ENCODE measurements around the gene HBZ.
"Not testable (repeated sequence)": the region's sequence is repeated elsewhere in the genome, so short reads cannot be mapped to it uniquely, and the experiment has no call there.

The HBZ gene

GRCh38 chr16:180101-180675 is 27.7 kb downstream of the HBZ start, which contains the start of gene HBQ1:
Gene HBQ1 (plus strand): TSS chr16:180459. CDS start chr16:180487, 28 bp downstream.
- DNase-seq, result no peak

DNA sequence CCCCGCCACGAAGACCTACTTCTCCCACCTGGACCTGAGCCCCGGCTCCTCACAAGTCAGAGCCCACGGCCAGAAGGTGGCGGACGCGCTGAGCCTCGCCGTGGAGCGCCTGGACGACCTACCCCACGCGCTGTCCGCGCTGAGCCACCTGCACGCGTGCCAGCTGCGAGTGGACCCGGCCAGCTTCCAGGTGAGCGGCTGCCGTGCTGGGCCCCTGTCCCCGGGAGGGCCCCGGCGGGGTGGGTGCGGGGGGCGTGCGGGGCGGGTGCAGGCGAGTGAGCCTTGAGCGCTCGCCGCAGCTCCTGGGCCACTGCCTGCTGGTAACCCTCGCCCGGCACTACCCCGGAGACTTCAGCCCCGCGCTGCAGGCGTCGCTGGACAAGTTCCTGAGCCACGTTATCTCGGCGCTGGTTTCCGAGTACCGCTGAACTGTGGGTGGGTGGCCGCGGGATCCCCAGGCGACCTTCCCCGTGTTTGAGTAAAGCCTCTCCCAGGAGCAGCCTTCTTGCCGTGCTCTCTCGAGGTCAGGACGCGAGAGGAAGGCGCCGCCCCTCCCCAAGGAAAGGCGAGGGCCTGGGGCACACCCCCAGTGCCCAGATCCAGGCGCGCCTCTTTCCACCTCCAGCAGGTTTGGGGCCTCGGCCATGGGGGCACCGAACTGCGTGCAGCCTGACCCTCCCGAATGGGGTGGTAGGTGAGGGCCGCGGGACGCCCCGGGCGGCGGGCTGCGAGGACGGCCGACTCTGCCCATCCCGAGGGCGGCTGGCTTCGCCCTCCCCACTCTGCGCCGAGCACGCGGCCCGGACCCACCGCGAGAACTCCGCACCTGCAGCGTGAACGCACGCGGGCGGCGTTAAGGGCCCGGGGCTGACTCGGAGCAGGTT is 28.5 kb downstream of the HBZ start:
- peak; percentile 80 for DNase-seq

- no peak for DNase-seq
Observed at GRCh38 chr16:181565-182021, 29.1 kb downstream of the HBZ start.

DNA sequence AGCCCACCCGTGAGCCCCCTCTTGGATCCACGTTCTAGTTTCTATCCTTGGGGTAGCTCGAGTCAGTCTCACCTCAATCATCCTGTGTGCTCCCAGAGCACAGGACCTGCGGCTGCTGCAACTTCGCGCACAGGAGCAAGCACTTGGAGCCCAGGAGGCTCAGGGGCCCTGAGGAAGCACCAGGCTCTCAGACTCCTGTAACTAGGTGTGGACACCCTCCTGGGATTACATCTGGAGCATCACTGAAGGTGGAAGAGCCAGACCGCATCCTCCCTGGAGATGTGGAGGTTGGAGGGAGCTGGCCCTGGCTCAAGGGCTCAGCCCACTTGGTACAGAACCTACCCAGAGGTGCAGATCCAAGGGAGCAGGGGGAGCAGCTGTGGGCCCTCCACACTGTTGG is 30.6 kb downstream of the HBZ start:
- no peak for DNase-seq

DNA sequence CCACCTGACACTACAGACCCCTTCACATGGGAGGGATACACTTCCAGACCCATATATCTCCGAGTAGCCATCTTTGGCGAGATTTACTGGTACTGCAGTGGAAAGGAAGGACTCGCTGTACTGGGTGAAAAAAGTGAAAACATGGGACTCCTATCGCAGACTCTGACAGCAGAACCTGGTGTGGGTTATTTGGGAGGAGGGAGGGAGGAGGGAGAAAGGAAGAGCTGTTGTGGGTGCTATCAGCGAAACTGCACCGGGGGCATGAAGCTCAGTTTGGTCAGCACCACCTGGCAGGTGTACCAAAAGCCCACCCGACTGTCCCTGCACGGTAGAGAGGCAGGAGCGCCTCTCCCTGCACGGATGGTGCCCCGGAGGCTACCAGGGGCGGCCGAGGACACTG is 32.8 kb downstream of the HBZ start:
- no peak for DNase-seq

DNA sequence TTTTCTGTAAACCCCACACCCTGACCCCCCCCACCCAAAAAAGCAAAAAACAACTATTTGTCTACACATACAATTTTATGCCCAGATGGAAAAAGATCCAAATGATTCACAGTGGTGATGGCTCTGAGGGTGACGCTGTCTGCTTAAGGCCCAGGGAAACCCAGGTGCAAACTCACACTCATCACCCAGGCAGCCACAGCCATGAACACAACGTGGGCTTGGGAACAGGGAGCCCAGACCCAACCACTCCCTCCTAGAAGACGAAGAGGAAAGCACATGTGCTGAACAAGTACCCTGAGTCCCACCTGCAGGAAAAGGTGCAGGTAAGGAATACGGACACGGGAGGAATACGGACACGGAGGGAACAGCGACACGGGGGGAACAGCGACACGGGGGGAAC is 33.2 kb downstream of the HBZ start:
- DNase-seq, result no peak

GRCh38 chr16:187330-187729 is 34.9 kb downstream of the HBZ start:
- DNase-seq, result no peak

DNA sequence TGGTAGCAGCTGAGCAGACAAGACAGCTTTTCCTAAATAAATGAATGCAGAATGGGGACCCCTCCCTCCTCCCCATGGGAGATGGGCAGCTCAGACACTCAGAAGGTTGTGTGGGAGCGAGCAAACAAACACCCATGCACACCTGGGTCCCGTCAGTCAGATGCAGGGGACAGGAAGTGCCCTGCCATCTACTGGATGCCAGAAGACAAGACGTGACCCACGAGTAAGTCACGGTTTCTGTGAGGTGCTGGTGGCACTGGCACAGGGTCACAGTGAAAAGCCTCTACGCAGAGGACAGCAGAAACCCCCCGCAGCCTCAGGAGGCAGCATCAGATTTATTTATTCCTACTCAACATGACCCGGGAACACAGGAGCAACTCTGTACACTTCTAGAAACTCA is 36.2 kb downstream of the HBZ start:
- DNase-seq, result no peak

- DNase-seq, result no peak
Observed at GRCh38 chr16:189604-190186, 37.3 kb downstream of the HBZ start.

DNA sequence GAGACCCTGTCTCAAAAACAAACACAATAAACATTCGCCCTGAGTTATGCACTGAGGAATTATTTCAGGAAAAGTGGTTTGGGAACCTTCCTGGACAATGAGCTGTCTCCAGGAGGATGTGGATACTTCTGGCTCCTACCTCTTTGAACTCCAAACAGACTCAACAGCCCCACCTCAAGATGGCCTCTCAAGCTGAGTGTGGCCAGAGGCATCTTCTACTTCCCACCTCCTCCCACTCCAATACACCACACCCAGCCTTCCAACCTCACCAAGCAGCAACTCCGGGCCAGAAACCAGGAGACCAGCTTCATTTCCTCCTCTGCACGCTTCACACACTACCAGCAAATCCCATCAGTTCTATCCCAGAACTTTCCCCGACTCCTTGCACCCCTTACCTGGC is 39.4 kb downstream of the HBZ start:
- DNase-seq, result no peak

DNA sequence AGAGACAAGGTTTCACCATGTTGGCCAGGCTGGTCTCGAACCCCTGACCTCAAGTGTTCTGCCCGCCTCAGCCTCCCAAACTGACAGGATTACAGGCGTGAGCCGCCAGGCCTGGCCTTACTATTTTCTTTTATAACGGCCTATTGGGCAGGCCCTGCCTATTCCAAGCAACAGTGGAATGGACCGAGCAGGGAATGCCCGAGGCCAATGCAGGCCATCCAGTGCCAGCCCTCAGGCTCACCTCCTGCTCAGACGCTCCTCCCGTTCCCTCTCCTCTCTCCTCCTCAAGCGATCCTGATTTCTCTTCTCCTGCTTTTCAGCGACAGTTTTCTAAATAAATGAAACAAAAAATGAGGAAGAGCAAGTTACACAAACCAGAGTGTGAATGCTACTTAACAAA is 40.2 kb downstream of the HBZ start:
- DNase-seq, result no peak

DNA sequence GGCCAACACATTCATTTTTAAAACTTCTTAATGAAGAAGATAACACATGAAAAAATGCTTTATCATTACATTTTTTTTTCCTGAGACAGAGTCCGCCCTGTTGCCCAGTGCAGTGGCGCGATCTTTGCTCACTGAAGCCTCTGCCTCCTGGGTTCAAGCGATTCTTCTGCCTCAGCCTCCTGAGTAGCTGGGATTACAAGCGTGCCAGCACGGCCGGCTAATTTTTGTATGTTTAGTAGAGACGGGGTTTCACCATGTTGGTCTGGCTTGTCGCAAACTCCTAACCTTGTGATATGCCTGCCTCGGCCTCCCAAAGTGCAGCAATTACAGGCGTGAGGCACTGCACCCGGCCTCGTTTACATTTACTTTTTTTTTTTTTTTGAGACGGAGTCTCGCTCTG is 41.0 kb downstream of the HBZ start:
- no peak for DNase-seq

GRCh38 chr16:194516-194915 is 42.1 kb downstream of the HBZ start:
- DNase-seq, result no peak

GRCh38 chr16:200388-200787 is 47.9 kb downstream of the HBZ start:
- no peak for DNase-seq

DNA sequence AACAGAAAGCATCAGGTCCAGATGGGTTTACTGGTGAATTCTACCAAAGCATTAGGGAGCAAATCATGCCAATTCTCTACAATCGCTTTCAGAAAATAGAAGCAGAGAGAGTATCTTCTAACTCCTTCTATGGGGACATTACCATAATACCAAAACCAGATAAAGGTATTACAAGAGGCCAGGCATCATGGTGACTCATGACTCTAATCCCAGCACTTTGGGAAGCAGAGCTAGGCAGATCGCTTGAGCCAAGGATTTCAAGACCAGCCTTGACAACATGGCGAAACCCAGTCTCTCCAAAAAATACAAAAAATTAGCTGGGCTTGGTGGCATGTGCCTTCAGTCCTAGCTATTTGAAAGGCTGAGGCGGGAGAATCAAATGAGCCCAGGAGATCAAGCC is 50.8 kb downstream of the HBZ start:
- no peak for DNase-seq

- DNase-seq, result not testable (repeated sequence)
Observed at GRCh38 chr16:204046-204445, 51.6 kb downstream of the HBZ start.
